ENCODE data around the gene PCDHGB7.
"Not testable (repeated sequence)": the region's sequence is repeated elsewhere in the genome, so short reads cannot be mapped to it uniquely, and the experiment has no call there.

The PCDHGB7 gene

GRCh38 chr5:141430332-141431113 is 13.0 kb downstream of the PCDHGB7 start, which contains the start of gene PCDHGA12:
PCDHGA12 (plus strand) TSS chr5:141430507; CDS start chr5:141430760, 253 bp downstream.
- TF ChIP-seq, protein P1, sequence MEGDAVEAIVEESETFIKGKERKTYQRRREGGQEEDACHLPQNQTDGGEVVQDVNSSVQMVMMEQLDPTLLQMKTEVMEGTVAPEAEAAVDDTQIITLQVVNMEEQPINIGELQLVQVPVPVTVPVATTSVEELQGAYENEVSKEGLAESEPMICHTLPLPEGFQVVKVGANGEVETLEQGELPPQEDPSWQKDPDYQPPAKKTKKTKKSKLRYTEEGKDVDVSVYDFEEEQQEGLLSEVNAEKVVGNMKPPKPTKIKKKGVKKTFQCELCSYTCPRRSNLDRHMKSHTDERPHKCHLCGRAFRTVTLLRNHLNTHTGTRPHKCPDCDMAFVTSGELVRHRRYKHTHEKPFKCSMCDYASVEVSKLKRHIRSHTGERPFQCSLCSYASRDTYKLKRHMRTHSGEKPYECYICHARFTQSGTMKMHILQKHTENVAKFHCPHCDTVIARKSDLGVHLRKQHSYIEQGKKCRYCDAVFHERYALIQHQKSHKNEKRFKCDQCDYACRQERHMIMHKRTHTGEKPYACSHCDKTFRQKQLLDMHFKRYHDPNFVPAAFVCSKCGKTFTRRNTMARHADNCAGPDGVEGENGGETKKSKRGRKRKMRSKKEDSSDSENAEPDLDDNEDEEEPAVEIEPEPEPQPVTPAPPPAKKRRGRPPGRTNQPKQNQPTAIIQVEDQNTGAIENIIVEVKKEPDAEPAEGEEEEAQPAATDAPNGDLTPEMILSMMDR (IDR thresholded peaks at IDR 0.05; ENCODE audit: insufficient read depth, low read length, missing control alignments): peak; percentile 38
- DNase-seq (ENCODE audit: low read depth, low spot score): peak; percentile 52
- CTCF ChIA-PET: interaction anchor here (0.6 to 9.2 kb wide), 45 partner anchors 9 to 160 kb away, joined by 3 to 196 read pairs (median 5); partner anchors contain the start of genes PCDHGA10, PCDHGA11, PCDHGA2 and PCDHGA5
- POLR2A ChIA-PET: interaction anchor here (1.2 to 1.6 kb wide), 5 partner anchors 45 to 127 kb away, joined by 3 to 11 read pairs (median 4); partner anchors contain the start of gene PCDHGC3
- H3K4me3 ChIP-seq (ENCODE audit: low read depth, low read length): peak within 1 kb of the TSS; percentile 49

GRCh38 chr5:141431286-141431685 is 13.8 kb downstream of the PCDHGB7 start:
- POLR2A ChIA-PET: interaction anchor here (1.6 kb wide), 1 partner anchor 126 kb away, joined by 11 read pairs; no protein-coding TSS in a partner anchor
- no peak for DNase-seq (ENCODE audit: low read depth, low spot score)
- CTCF ChIA-PET: interaction anchor here (1.2 to 9.2 kb wide), 25 partner anchors 8 to 137 kb away, joined by 3 to 196 read pairs (median 7); partner anchors contain the start of genes PCDHGA10, PCDHGA11, PCDHGA2 and PCDHGB3

DNA sequence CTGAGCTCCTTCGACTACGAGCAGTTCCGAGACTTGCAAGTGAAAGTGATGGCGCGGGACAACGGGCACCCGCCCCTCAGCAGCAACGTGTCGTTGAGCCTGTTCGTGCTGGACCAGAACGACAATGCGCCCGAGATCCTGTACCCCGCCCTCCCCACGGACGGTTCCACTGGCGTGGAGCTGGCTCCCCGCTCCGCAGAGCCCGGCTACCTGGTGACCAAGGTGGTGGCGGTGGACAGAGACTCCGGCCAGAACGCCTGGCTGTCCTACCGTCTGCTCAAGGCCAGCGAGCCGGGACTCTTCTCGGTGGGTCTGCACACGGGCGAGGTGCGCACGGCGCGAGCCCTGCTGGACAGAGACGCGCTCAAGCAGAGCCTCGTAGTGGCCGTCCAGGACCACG is 14.8 kb downstream of the PCDHGB7 start:
- H3K4me3 ChIP-seq (ENCODE audit: low read depth, low read length); POLR2A ChIA-PET; DNase-seq (ENCODE audit: low read depth, low spot score): not testable (repeated sequence)
- CTCF ChIA-PET: interaction anchor here (1.1 to 9.2 kb wide), 7 partner anchors 11 to 126 kb away, joined by 3 to 196 read pairs (median 24); partner anchors contain the start of genes PCDHGA10, PCDHGA11, PCDHGB3 and PCDHGB7

More at GRCh38 chr5:141431286-141431685, 13.8 kb downstream of the PCDHGB7 start:
- TF ChIP-seq, protein P1 (IDR thresholded peaks at IDR 0.05; ENCODE audit: insufficient read depth, low read length, missing control alignments): no peak
- H3K4me3 ChIP-seq (ENCODE audit: low read depth, low read length): peak overlapping the region; percentile 38

- CTCF ChIA-PET: interaction anchor here (1.1 to 9.2 kb wide), 5 partner anchors 11 to 126 kb away, joined by 3 to 196 read pairs (median 82); partner anchors contain the start of genes PCDHGA10, PCDHGA11 and PCDHGB7
- POLR2A ChIA-PET: interaction anchor here (0.7 kb wide), 1 partner anchor 83 kb away, joined by 3 read pairs; no protein-coding TSS in a partner anchor
- not testable (repeated sequence) for DNase-seq (ENCODE audit: low read depth, low spot score); H3K4me3 ChIP-seq (ENCODE audit: low read depth, low read length)
These were observed 15.2 kb downstream of the PCDHGB7 start for GRCh38 chr5:141432726-141433125.

- TF ChIP-seq, protein P1 (IDR thresholded peaks at IDR 0.05; ENCODE audit: insufficient read depth, low read length, missing control alignments): no peak
- H3K4me3 ChIP-seq (ENCODE audit: low read depth, low read length): no peak overlapping the region
- no peak for DNase-seq (ENCODE audit: low read depth, low spot score)
- ChIA-PET POLR2A (no interaction called here), CTCF (interaction anchor here (0.9 to 9.2 kb wide), 7 partner anchors 12 to 130 kb away, joined by 3 to 196 read pairs (median 4); partner anchors contain the start of genes PCDHGA10, PCDHGA11 and PCDHGB7)
These were observed 16.5 kb downstream of the PCDHGB7 start for GRCh38 chr5:141434006-141434405.

DNA sequence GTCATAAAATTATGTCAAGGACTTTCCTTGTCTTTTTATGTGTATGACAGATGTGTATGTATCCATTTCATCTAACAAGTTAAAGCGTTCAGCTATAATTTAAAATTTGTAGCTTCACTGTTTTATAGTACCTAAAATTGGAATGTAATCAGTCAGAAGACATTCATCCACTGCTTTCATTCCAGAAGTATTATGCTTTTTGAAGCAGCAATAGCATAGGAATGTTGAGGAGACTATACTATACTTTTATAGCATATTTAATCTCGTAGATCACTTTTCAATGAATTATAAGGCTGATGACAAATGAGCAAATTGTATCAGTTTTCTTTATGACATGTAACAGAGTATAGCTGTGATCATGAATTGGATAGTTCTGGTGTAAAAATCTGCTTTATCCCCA is 19.7 kb downstream of the PCDHGB7 start:
- DNase-seq (ENCODE audit: low read depth, low spot score): no peak
- TF ChIP-seq, protein P1 (IDR thresholded peaks at IDR 0.05; ENCODE audit: insufficient read depth, low read length, missing control alignments): no peak
- CTCF ChIA-PET: interaction anchor here (1.0 to 5.0 kb wide), 10 partner anchors 10 to 127 kb away, joined by 3 to 35 read pairs (median 4); partner anchors contain the start of gene PCDHGA11
- POLR2A ChIA-PET: interaction anchor here (0.9 to 1.2 kb wide), 3 partner anchors 39 to 84 kb away, joined by 4 to 6 read pairs (median 5); partner anchors contain the start of genes PCDHGC3 and PCDHGC5
- H3K4me3 ChIP-seq (ENCODE audit: low read depth, low read length): no peak overlapping the region
